ENCODE measurements around the gene PIM1.

Gene PIM1

GRCh38 chr6:37204014-37204751, 34.2 kb downstream of the PIM1 start:
- TF ChIP-seq CTCF (conservative IDR thresholded peaks at IDR 0.05; ENCODE audit: low read depth, low read length), result no peak
- peak; percentile 61 for DNase-seq (ENCODE audit: low read depth)
- H3K4me3 ChIP-seq (ENCODE audit: low read depth, low read length), result no peak overlapping the region

- no peak overlapping the region for H3K4me3 ChIP-seq (ENCODE audit: low read depth, low read length)
- no peak for DNase-seq (ENCODE audit: low read depth)
- no peak for TF ChIP-seq CTCF (conservative IDR thresholded peaks at IDR 0.05; ENCODE audit: low read depth, low read length)
Measured at GRCh38 chr6:37205175-37205996, 35.4 kb downstream of the PIM1 start.

- H3K4me3 ChIP-seq (ENCODE audit: low read depth, low read length), result no peak overlapping the region
- TF ChIP-seq CTCF (conservative IDR thresholded peaks at IDR 0.05; ENCODE audit: low read depth, low read length), result no peak
- no peak for DNase-seq (ENCODE audit: low read depth)
Measured at GRCh38 chr6:37205997-37206340, 36.0 kb downstream of the PIM1 start.

GRCh38 chr6:37206622-37207021, 36.7 kb downstream of the PIM1 start:
- no peak for DNase-seq (ENCODE audit: low read depth)
- no peak for TF ChIP-seq CTCF (conservative IDR thresholded peaks at IDR 0.05; ENCODE audit: low read depth, low read length)
- H3K4me3 ChIP-seq (ENCODE audit: low read depth, low read length), result no peak overlapping the region

GRCh38 chr6:37207903-37208456, 38.0 kb downstream of the PIM1 start:
- peak; percentile 92 for TF ChIP-seq CTCF (conservative IDR thresholded peaks at IDR 0.05; ENCODE audit: low read depth, low read length)
- DNase-seq (ENCODE audit: low read depth), result peak; percentile 91
- H3K4me3 ChIP-seq (ENCODE audit: low read depth, low read length), result no peak overlapping the region

GRCh38 chr6:37208793-37209192, 38.8 kb downstream of the PIM1 start:
- DNase-seq (ENCODE audit: low read depth), result no peak
- no peak for TF ChIP-seq CTCF (conservative IDR thresholded peaks at IDR 0.05; ENCODE audit: low read depth, low read length)
- no peak overlapping the region for H3K4me3 ChIP-seq (ENCODE audit: low read depth, low read length)
